Common myeloid progenitor, CD34-positive (primary cell): Measurements from ENCODE around the gene CTDSP2.

Source experiments
- CTCF ChIA-PET: fragments of 350-600 bp; sonication (Branson Sonifier 250); formaldehyde crosslinking; loops from one replicate; lab custom pipeline; 2021; ENCODE audit warnings: antibody characterized with exemption; lab: Charles Lee
- POLR2A ChIA-PET: fragments of 350-600 bp; sonication (Branson Sonifier 250); formaldehyde crosslinking; loops from one replicate; lab custom pipeline; 2021; ENCODE audit warnings: antibody characterized with exemption; lab: Charles Lee
- DNase-seq, 3 donors: peaks; one replicate each; pipeline versions ENCODE4 v3.0.0 to v3.0.0-alpha.2; 2013
- H3K27ac ChIP-seq, 2 experiments: 1 replicate in 1 of 2; 2 replicates in 1 of 2; pipeline ENCODE4 v1.7.0; 2013; ENCODE audit warnings: inconsistent platforms in 2 of 2, low read length in 2 of 2, mild to moderate bottlenecking in 2 of 2, low read depth in 1 of 2, moderate library complexity in 1 of 2; ENCODE audit not compliant: severe bottlenecking in 2 of 2, insufficient read depth in 1 of 2, poor library complexity in 1 of 2
- H3K27me3 ChIP-seq, 5 experiments: replicated peaks in 2 of 5; 1 replicate in 3 of 5; 2 replicates in 2 of 5; pipeline versions ENCODE4 v1.6.1 to v1.7.0; 2013; ENCODE audit warnings: low read length in 4 of 5, mild to moderate bottlenecking in 2 of 5, moderate library complexity in 2 of 5, inconsistent platforms in 1 of 5; ENCODE audit not compliant: insufficient read depth in 5 of 5, control insufficient read depth in 4 of 5
- H3K36me3 ChIP-seq, 4 experiments: 1 replicate in 2 of 4; 2 replicates in 2 of 4; pipeline versions ENCODE4 v1.6.1 to v1.7.0; 2013; ENCODE audit warnings: low read length in 3 of 4, control low read depth in 1 of 4, mild to moderate bottlenecking in 1 of 4; ENCODE audit not compliant: control insufficient read depth in 4 of 4, insufficient read depth in 4 of 4
- H3K4me1 ChIP-seq, 4 experiments: 1 replicate in 3 of 4; 2 replicates in 1 of 4; pipeline versions ENCODE4 v1.6.1 to v1.7.1; 2013; ENCODE audit warnings: low read length in 3 of 4, mild to moderate bottlenecking in 3 of 4, control low read depth in 1 of 4, inconsistent platforms in 1 of 4, moderate library complexity in 1 of 4; ENCODE audit not compliant: control insufficient read depth in 4 of 4, insufficient read depth in 4 of 4; ENCODE audit errors: control extremely low read depth in 1 of 4
- H3K4me3 ChIP-seq, 7 experiments: 1 replicate in 4 of 7; 2 replicates in 3 of 7; pipeline versions ENCODE4 v1.5.1 to v1.7.0; 2013; ENCODE audit warnings: mild to moderate bottlenecking in 7 of 7, low read length in 6 of 7, moderate library complexity in 6 of 7, inconsistent platforms in 2 of 7, low read depth in 2 of 7, control low read depth in 1 of 7; ENCODE audit not compliant: insufficient read depth in 4 of 7, control insufficient read depth in 1 of 7; ENCODE audit errors: extremely low read depth in 1 of 7
- H3K9me3 ChIP-seq, 5 experiments: 1 replicate in 4 of 5; 2 replicates in 1 of 5; pipeline versions ENCODE4 v1.6.1 to v1.7.1; 2013; ENCODE audit warnings: low read length in 4 of 5, mild to moderate bottlenecking in 2 of 5, inconsistent platforms in 1 of 5, low read depth in 1 of 5, moderate library complexity in 1 of 5; ENCODE audit not compliant: control insufficient read depth in 4 of 5, insufficient read depth in 2 of 5; ENCODE audit errors: control extremely low read depth in 1 of 5
- WGBS: methylation state at CpG from one replicate; pipeline ENCODE4 v1.1.5; 2013; ENCODE audit not compliant: insufficient coverage; 5-methylcytosine and 5-hydroxymethylcytosine counted together

Gene CTDSP2

GRCh38 chr12:57771236-57771872, 75.2 kb downstream of the CTDSP2 start:
- Histone ChIP-seq H3K27me3 (peaks cover 0 to 15% (median 4%) of the 10 kb centered on the region in 5 experiments), H3K27ac (peak overlapping the region; percentile 64 to 88), H3K36me3 (peaks cover 5 to 25% (median 13%) of the 10 kb centered on the region in 4 experiments), H3K4me3 (peak overlapping the region; percentile 86 to 96 (median 93)), H3K4me1 (peaks cover 2 to 29% (median 24%) of the 10 kb centered on the region in 4 experiments), H3K9me3 (no peaks in the 10 kb centered on the region)
- POLR2A ChIA-PET: interaction anchor here (1.0 to 1.5 kb wide), 2 partner anchors 11 to 19 kb away, joined by 3 to 8 read pairs; partner anchors contain the start of genes CDK4 and TSFM
- WGBS: 2% methylated on average over 12 of the region's 16 CpGs
- peak; percentile 95 to 97 (median 96) for DNase-seq
- CTCF ChIA-PET: interaction anchor here (0.8 to 10.4 kb wide), 4 partner anchors 9 to 12 kb away, joined by 3 to 74 read pairs (median 6); partner anchors contain the start of gene TSFM

- Histone ChIP-seq H3K9me3 (no peaks in the 10 kb centered on the region), H3K36me3 (peaks cover 5 to 25% (median 13%) of the 10 kb centered on the region in 4 experiments), H3K27me3 (peaks cover 0 to 22% (median 10%) of the 10 kb centered on the region in 5 experiments), H3K27ac (peak overlapping the region in 1 of 2 experiments; percentile 88), H3K4me3 (peak overlapping the region in 2 of 7 experiments; percentile 92 to 94), H3K4me1 (peaks cover 2 to 35% (median 31%) of the 10 kb centered on the region in 4 experiments)
- ChIA-PET POLR2A (no interaction called here), CTCF (interaction anchor here (0.6 to 1.3 kb wide), 3 partner anchors 11 to 14 kb away, joined by 3 to 4 read pairs (median 3); partner anchors contain the start of gene TSFM)
- no peak for DNase-seq
- WGBS: 87% methylated on average over 3 of the region's 4 CpGs
Observed at GRCh38 chr12:57770734-57771133, 75.8 kb downstream of the CTDSP2 start.
